A673 (cell line): ENCODE measurements around the gene SLC23A2.

Experiments used
- CTCF ChIP-seq: fragments of 300-800, 200-600 bp; sonication (generic); conservative IDR thresholded peaks from 2 replicates; pipeline ENCODE4 v1.5.1; 2017; ENCODE audit warnings: low read depth, mild to moderate bottlenecking, antibody characterized with exemption, low read length, moderate library complexity, mixed read lengths
- EZH2 ChIP-seq: fragments of 200-600 bp; sonication (generic); IDR thresholded peaks from 2 replicates; pipeline ENCODE4 v1.6.1; 2017; ENCODE audit warnings: borderline replicate concordance, low read depth, mild to moderate bottlenecking, mixed read lengths, antibody characterized with exemption, low read length; ENCODE audit not compliant: poor library complexity, severe bottlenecking

GRCh38 chr20:5045906-5046305 lies 44.6 kb upstream of the SLC23A2 start:
- TF ChIP-seq EZH2 (no peak), CTCF (no peak)
